PC-3 (cell line): ENCODE measurements around the gene FOXP1. TPM values are rescaled to one million over a fixed set of nuclear protein-coding genes. Genes with fewer than 3 reads are reported as not detected.

Experiments
- ATAC-seq: fragments of 200-7000 bp; cut with Tn5 transposase; 2 replicates; pipeline ENCODE4 v1.9.1; 2020; ENCODE audit warnings: mild to moderate bottlenecking, moderate library complexity
- BruUV-seq: library from RNA; stranded (reverse); fragments of 400-500 nt; replicated peaks from 2 replicates; lab custom pipeline; 2021; lab: Mats Ljungman, UMichigan
- CTCF ChIA-PET: fragments of 300-600 bp; sonication (Branson Sonifier 250); formaldehyde crosslinking; loops from one replicate; lab custom pipeline; 2022; ENCODE audit warnings: antibody characterized with exemption; lab: Charles Lee
- POLR2A ChIA-PET: fragments of 300-600 bp; sonication (Branson Sonifier 250); formaldehyde crosslinking; loops from one replicate; lab custom pipeline; 2022; ENCODE audit warnings: antibody characterized with exemption; ENCODE audit not compliant: unreplicated experiment; lab: Charles Lee
- DNase-seq: peaks from one replicate; pipeline ENCODE4 v3.0.0-alpha.2; 2015
- H2AFZ ChIP-seq: fragments of 300-600 bp; sonication (generic); 2 replicates; pipeline ENCODE4 v1.6.0; 2016; ENCODE audit warnings: antibody characterized with exemption, low read length
- H3F3A ChIP-seq: fragments of 300-600 bp; sonication (generic); one replicate; pipeline ENCODE4 v1.6.0; 2017; ENCODE audit warnings: antibody characterized with exemption, low read length, control low read depth, mild to moderate bottlenecking; ENCODE audit not compliant: unreplicated experiment
- H3K27ac ChIP-seq: fragments of 300-600 bp; sonication (generic); 2 replicates; pipeline ENCODE4 v1.5.1; 2016; ENCODE audit warnings: mild to moderate bottlenecking, low read length
- H3K27me3 ChIP-seq: fragments of 300-600 bp; sonication (generic); 2 replicates; pipeline ENCODE4 v1.6.1; 2016; ENCODE audit warnings: low read length, mixed read lengths
- H3K36me3 ChIP-seq: fragments of 300-600 bp; sonication (generic); 2 replicates; pipeline ENCODE4 v1.6.1; 2016; ENCODE audit warnings: low read depth, mixed run types, low read length, mixed read lengths
- H3K4me1 ChIP-seq: fragments of 300-600 bp; sonication (generic); 2 replicates; pipeline ENCODE4 v1.5.1; 2016; ENCODE audit warnings: low read length; ENCODE audit not compliant: insufficient read depth
- H3K4me2 ChIP-seq: fragments of 300-600 bp; sonication (generic); 2 replicates; pipeline ENCODE4 v1.6.0; 2016; ENCODE audit warnings: low read length
- H3K4me3 ChIP-seq: fragments of 300-600 bp; sonication (generic); 2 replicates; pipeline ENCODE4 v1.5.1; 2016; ENCODE audit warnings: mild to moderate bottlenecking, low read length, mixed read lengths
- H3K79me2 ChIP-seq: fragments of 300-600 bp; sonication (generic); 2 replicates; pipeline ENCODE4 v1.6.1; 2017; ENCODE audit warnings: low read length, mixed read lengths
- H3K9ac ChIP-seq: fragments of 300-600 bp; sonication (generic); 2 replicates; pipeline ENCODE4 v1.6.0; 2016; ENCODE audit warnings: mild to moderate bottlenecking, low read length
- H3K9me2 ChIP-seq: fragments of 300-600 bp; sonication (generic); replicated peaks from 2 replicates; pipeline ENCODE4 v1.6.1; 2016; ENCODE audit warnings: mixed run types, low read length, mixed read lengths
- H3K9me3 ChIP-seq: fragments of 300-600 bp; sonication (generic); 2 replicates; pipeline ENCODE4 v1.6.1; 2016; ENCODE audit warnings: low read length, mixed read lengths
- H4K20me1 ChIP-seq: fragments of 300-600 bp; sonication (generic); 2 replicates; pipeline ENCODE4 v1.6.1; 2016; ENCODE audit warnings: low read length, mixed read lengths
- CTCF ChIP-seq: fragments of 300-600 bp; sonication (generic); conservative IDR thresholded peaks from 2 replicates; pipeline ENCODE4 v1.5.1; 2017; ENCODE audit warnings: antibody characterized with exemption, low read depth, mild to moderate bottlenecking, low read length
- EZH2 ChIP-seq: fragments of 300-600 bp; sonication (generic); IDR thresholded peaks from one replicate; pipeline ENCODE4 v1.6.1; 2017; ENCODE audit warnings: antibody characterized with exemption, mild to moderate bottlenecking, low read length; ENCODE audit not compliant: unreplicated experiment
- EZH2phosphoT487 ChIP-seq: fragments of 300-600 bp; sonication (generic); IDR thresholded peaks from 2 replicates; pipeline ENCODE4 v1.6.1; 2018; ENCODE audit warnings: mild to moderate bottlenecking, antibody characterized with exemption, low read length, borderline replicate concordance
- intact Hi-C: fragments of 100-400 bp; cut with micrococcal nuclease; formaldehyde crosslinking; loops from 2 replicates; pipeline ENCODE4 v1.9.0; 2023
- total RNA-seq: library from RNA; depleted of rRNA; stranded (reverse); fragments of >200 nt; gene quantifications from 2 replicates; pipeline ENCODE4 v1.2.3, GENCODE V29; 2014

FOXP1 gene
- total RNA-seq, 1 experiment from 2014 or later: 35.3 TPM

DNA sequence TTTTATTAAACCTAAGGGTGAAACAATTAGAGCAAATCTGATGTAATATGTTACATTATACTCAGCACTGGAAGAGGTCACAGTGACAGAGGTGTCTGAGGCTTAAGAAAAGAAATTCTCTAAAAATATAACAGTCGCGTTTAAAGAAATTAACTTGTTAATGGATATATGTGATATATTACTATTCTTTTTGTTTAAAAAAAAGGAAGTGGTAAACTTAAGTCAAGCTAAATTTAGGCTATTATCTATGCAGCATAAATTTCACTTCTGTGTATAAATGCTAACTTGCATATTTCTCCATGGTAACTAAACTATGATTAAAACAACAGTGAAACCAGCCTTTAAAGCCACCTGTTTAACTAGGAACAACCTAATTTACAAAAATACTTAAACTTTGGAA, 191.3 kb downstream of the FOXP1 start:
- Histone ChIP-seq H3K4me3 (no peak overlapping the region), H3K9me2 (no peaks in the 10 kb centered on the region), H3F3A (no peaks in the 10 kb centered on the region), H2AFZ (no peak overlapping the region), H4K20me1 (no peaks in the 10 kb centered on the region), H3K4me1 (peaks cover 21% of the 10 kb centered on the region), H3K27me3 (no peaks in the 10 kb centered on the region), H3K27ac (no peak overlapping the region), H3K9ac (no peak overlapping the region), H3K36me3 (no peaks in the 10 kb centered on the region), H3K9me3 (no peaks in the 10 kb centered on the region), H3K4me2 (no peak overlapping the region), H3K79me2 (no peaks in the 10 kb centered on the region)
- intact Hi-C loops: loop anchor here (10.0 kb wide), 1 partner anchor 263 kb away; no protein-coding TSS in a partner anchor
- BruUV-seq: no TSS peak
- no peak for ATAC-seq
- no peak for TF ChIP-seq EZH2
- TF ChIP-seq CTCF: no peak
- TF ChIP-seq EZH2phosphoT487: no peak
- POLR2A ChIA-PET: no interaction called here
- DNase-seq: no peak
- CTCF ChIA-PET: no interaction called here

DNA sequence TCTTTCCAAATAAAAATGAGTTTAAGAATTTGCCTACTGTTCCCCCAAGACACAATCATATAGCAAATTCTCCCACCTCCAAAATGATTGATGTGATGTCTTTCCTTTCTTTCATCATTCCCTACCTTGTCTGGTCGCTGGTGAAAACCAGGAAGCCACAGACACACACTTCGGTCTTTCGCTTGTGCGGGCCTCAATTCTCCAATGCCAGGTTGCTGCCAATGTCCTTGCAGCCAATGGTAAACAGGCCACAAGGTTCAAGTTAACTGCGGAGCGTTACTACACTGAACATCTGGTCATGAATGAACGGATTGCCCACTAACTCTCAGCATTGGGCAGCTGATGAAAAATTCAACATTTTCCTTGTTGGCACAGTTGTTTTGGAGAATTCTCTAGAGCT, 192.2 kb downstream of the FOXP1 start:
- H3K27me3 ChIP-seq: no peaks in the 10 kb centered on the region
- peaks cover 18% of the 10 kb centered on the region for H3K4me1 ChIP-seq
- no peaks in the 10 kb centered on the region for H3K79me2 ChIP-seq
- no peak overlapping the region for H2AFZ ChIP-seq
- no peak for TF ChIP-seq EZH2
- TF ChIP-seq CTCF: no peak
- no peak for TF ChIP-seq EZH2phosphoT487
- no peak overlapping the region for H3K4me3 ChIP-seq
- no peaks in the 10 kb centered on the region for H3K9me3 ChIP-seq
- no peaks in the 10 kb centered on the region for H3F3A ChIP-seq
- no peaks in the 10 kb centered on the region for H3K9me2 ChIP-seq
- ATAC-seq (no peak), DNase-seq (no peak)
- no peak overlapping the region for H3K9ac ChIP-seq
- no peak overlapping the region for H3K4me2 ChIP-seq
- POLR2A ChIA-PET: no interaction called here
- no TSS peak for BruUV-seq
- H3K36me3 ChIP-seq: no peaks in the 10 kb centered on the region
- intact Hi-C loops: loop anchor here (10.0 kb wide), 1 partner anchor 263 kb away; no protein-coding TSS in a partner anchor
- no peaks in the 10 kb centered on the region for H4K20me1 ChIP-seq
- CTCF ChIA-PET: no interaction called here
- H3K27ac ChIP-seq: no peak overlapping the region

GRCh38 chr3:71389911-71390573, 193.5 kb downstream of the FOXP1 start:
- no peaks in the 10 kb centered on the region for H3K9me3 ChIP-seq
- peak overlapping the region; percentile 5; the same call in 1 of the 2 replicates for H3K27ac ChIP-seq
- peak overlapping the region; percentile 63 for H2AFZ ChIP-seq
- ATAC-seq (peak; percentile 81), DNase-seq (peak; percentile 65)
- BruUV-seq: no TSS peak
- H3K4me2 ChIP-seq: peak overlapping the region; percentile 76
- H3K4me3 ChIP-seq: peak overlapping the region; percentile 52
- intact Hi-C loops: loop anchor here (1.0 to 10.0 kb wide), 2 partner anchors 195 to 265 kb away; no protein-coding TSS in a partner anchor
- no peaks in the 10 kb centered on the region for H3K9me2 ChIP-seq
- ChIA-PET POLR2A (interaction anchor here (0.6 kb wide), 4 partner anchors 327 to 449 kb away, joined by 3 to 16 read pairs (median 6); no protein-coding TSS in a partner anchor), CTCF (no interaction called here)
- H3K27me3 ChIP-seq: no peaks in the 10 kb centered on the region
- H4K20me1 ChIP-seq: no peaks in the 10 kb centered on the region
- TF ChIP-seq EZH2phosphoT487: no peak
- TF ChIP-seq EZH2: no peak
- no peak for TF ChIP-seq CTCF
- peaks cover 15% of the 10 kb centered on the region for H3K4me1 ChIP-seq
- H3K79me2 ChIP-seq: no peaks in the 10 kb centered on the region
- no peak overlapping the region for H3K9ac ChIP-seq
- no peaks in the 10 kb centered on the region for H3K36me3 ChIP-seq
- no peaks in the 10 kb centered on the region for H3F3A ChIP-seq
